Endometrial microvascular endothelial cells (primary cell): ENCODE results near the gene TMTC4. TPM values are rescaled to one million over a fixed set of nuclear protein-coding genes. Genes with fewer than 3 reads are reported as not detected.

ENCODE experiments used
- in situ Hi-C: cut with HindIII; loops from 2 replicates; pipeline ENCODE4 v1.10.0; 2017; ENCODE audit warnings: low sequenced_read_pairs, low pct_unique_long_range_greater_than_20kb; ENCODE audit errors: inconsistent ontology term
- total RNA-seq: library from RNA; depleted of rRNA; stranded (reverse); fragments of >200 nt; gene quantifications from one replicate; pipeline ENCODE4 v1.2.3, GENCODE V29; 2015; ENCODE audit errors: inconsistent ontology term

Gene TMTC4
- total RNA-seq, 1 donor from 2014 or later: 19.0 TPM

- in situ Hi-C loops: no loop called here
Observed at GRCh38 chr13:100671389-100672182, 3.0 kb downstream of the TMTC4 start.

- in situ Hi-C loops: no loop called here
Observed at GRCh38 chr13:100668408-100668807, 6.2 kb downstream of the TMTC4 start.

GRCh38 chr13:100667894-100668293, 6.7 kb downstream of the TMTC4 start:
- in situ Hi-C loops: no loop called here

- in situ Hi-C loops: no loop called here
Observed at GRCh38 chr13:100666124-100666523, 8.5 kb downstream of the TMTC4 start.

GRCh38 chr13:100665403-100665802, 9.2 kb downstream of the TMTC4 start:
- in situ Hi-C loops: no loop called here

GRCh38 chr13:100664171-100664900, 10.3 kb downstream of the TMTC4 start:
- in situ Hi-C loops: no loop called here

- in situ Hi-C loops: no loop called here
Observed at GRCh38 chr13:100662468-100663211, 12.0 kb downstream of the TMTC4 start.

- in situ Hi-C loops: no loop called here
Observed at GRCh38 chr13:100660761-100661160, 13.8 kb downstream of the TMTC4 start.

GRCh38 chr13:100659578-100659977, 15.0 kb downstream of the TMTC4 start:
- in situ Hi-C loops: no loop called here

- in situ Hi-C loops: no loop called here
Observed at GRCh38 chr13:100658363-100658762, 16.2 kb downstream of the TMTC4 start.

- in situ Hi-C loops: no loop called here
Observed at GRCh38 chr13:100657881-100658315, 16.7 kb downstream of the TMTC4 start.

- in situ Hi-C loops: no loop called here
Observed at GRCh38 chr13:100652510-100652909, 22.1 kb downstream of the TMTC4 start.

GRCh38 chr13:100650326-100650725, 24.3 kb downstream of the TMTC4 start:
- in situ Hi-C loops: no loop called here

- in situ Hi-C loops: no loop called here
Observed at GRCh38 chr13:100648354-100648753, 26.2 kb downstream of the TMTC4 start.

- in situ Hi-C loops: no loop called here
Observed at GRCh38 chr13:100646871-100647270, 27.7 kb downstream of the TMTC4 start.

- in situ Hi-C loops: no loop called here
Observed at GRCh38 chr13:100646030-100646673, 28.4 kb downstream of the TMTC4 start.

GRCh38 chr13:100645382-100645781, 29.2 kb downstream of the TMTC4 start:
- in situ Hi-C loops: no loop called here

- in situ Hi-C loops: no loop called here
Observed at GRCh38 chr13:100644371-100644770, 30.2 kb downstream of the TMTC4 start.

GRCh38 chr13:100637796-100638195, 36.8 kb downstream of the TMTC4 start:
- in situ Hi-C loops: no loop called here
